MM.1S (cell line): ENCODE data around the gene KRTAP10-3.

Experiments
- DNase-seq: peaks from one replicate; pipeline ENCODE4 v3.0.0-alpha.2; 2015
- H2AFZ ChIP-seq: fragments of 300-600 bp; sonication (generic); 2 replicates; pipeline ENCODE4 v1.6.0; 2016; ENCODE audit warnings: antibody characterized with exemption, low read length
- H3F3A ChIP-seq: fragments of 300-600 bp; sonication (generic); 2 replicates; pipeline ENCODE4 v1.6.1; 2016; ENCODE audit warnings: mild to moderate bottlenecking, antibody characterized with exemption, low read length, moderate library complexity, mixed read lengths; ENCODE audit not compliant: insufficient read depth
- H3K27ac ChIP-seq: fragments of 300-600 bp; sonication (generic); 2 replicates; pipeline ENCODE4 v1.5.1; 2016; ENCODE audit warnings: mild to moderate bottlenecking, low read length
- H3K27me3 ChIP-seq: fragments of 300-600 bp; sonication (generic); replicated peaks from 2 replicates; pipeline ENCODE4 v1.6.0; 2016; ENCODE audit warnings: low read length; ENCODE audit not compliant: insufficient read depth
- H3K36me3 ChIP-seq: fragments of 300-600 bp; sonication (generic); replicated peaks from 2 replicates; pipeline ENCODE4 v1.6.1; 2016; ENCODE audit warnings: mild to moderate bottlenecking, low read length, mixed read lengths; ENCODE audit not compliant: insufficient read depth
- H3K4me1 ChIP-seq: fragments of 300-600 bp; sonication (generic); 2 replicates; pipeline ENCODE4 v1.6.1; 2016; ENCODE audit warnings: low read length, mixed read lengths
- H3K4me2 ChIP-seq: fragments of 300-600 bp; sonication (generic); 2 replicates; pipeline ENCODE4 v1.6.0; 2016; ENCODE audit warnings: low read depth, low read length
- H3K4me3 ChIP-seq: fragments of 300-600 bp; sonication (generic); 2 replicates; pipeline ENCODE4 v1.5.1; 2016; ENCODE audit warnings: low read length, mixed read lengths
- H3K79me2 ChIP-seq: fragments of 300-600 bp; sonication (generic); 2 replicates; pipeline ENCODE4 v1.6.1; 2016; ENCODE audit warnings: mixed run types, low read length, mixed read lengths
- H3K9ac ChIP-seq: fragments of 300-600 bp; sonication (generic); 2 replicates; pipeline ENCODE4 v1.6.1; 2016; ENCODE audit warnings: low read length, mixed read lengths
- H3K9me2 ChIP-seq: fragments of 300-600 bp; sonication (generic); replicated peaks from 2 replicates; pipeline ENCODE4 v1.6.1; 2016; ENCODE audit warnings: mild to moderate bottlenecking, low read length, mixed read lengths; ENCODE audit not compliant: insufficient read depth
- H3K9me3 ChIP-seq: fragments of 300-600 bp; sonication (generic); replicated peaks from 2 replicates; pipeline ENCODE4 v1.6.1; 2016; ENCODE audit warnings: mild to moderate bottlenecking, low read length, mixed read lengths; ENCODE audit not compliant: insufficient read depth
- H4K20me1 ChIP-seq: fragments of 300-600 bp; sonication (generic); 2 replicates; pipeline ENCODE4 v1.6.1; 2016; ENCODE audit warnings: mild to moderate bottlenecking, low read length, moderate library complexity, mixed read lengths; ENCODE audit not compliant: insufficient read depth
- EZH2 ChIP-seq: fragments of 300-600 bp; sonication (generic); optimal IDR thresholded peaks from 2 replicates; pipeline ENCODE3; 2017; ENCODE audit warnings: low read depth, mild to moderate bottlenecking, antibody characterized with exemption, low read length, mixed read lengths
- EZH2phosphoT487 ChIP-seq: fragments of 300-600 bp; sonication (generic); IDR thresholded peaks from 2 replicates; pipeline ENCODE4 v1.6.1; 2018; ENCODE audit warnings: antibody characterized with exemption, low read length
- TF ChIP-seq, protein P1 (sequence below): fragments of 300-600 bp; sonication (generic); IDR thresholded peaks from 2 replicates; pipeline ENCODE4 v1.5.1; 2016; ENCODE audit warnings: antibody characterized with exemption, low read length, mixed read lengths

Gene KRTAP10-3

DNA sequence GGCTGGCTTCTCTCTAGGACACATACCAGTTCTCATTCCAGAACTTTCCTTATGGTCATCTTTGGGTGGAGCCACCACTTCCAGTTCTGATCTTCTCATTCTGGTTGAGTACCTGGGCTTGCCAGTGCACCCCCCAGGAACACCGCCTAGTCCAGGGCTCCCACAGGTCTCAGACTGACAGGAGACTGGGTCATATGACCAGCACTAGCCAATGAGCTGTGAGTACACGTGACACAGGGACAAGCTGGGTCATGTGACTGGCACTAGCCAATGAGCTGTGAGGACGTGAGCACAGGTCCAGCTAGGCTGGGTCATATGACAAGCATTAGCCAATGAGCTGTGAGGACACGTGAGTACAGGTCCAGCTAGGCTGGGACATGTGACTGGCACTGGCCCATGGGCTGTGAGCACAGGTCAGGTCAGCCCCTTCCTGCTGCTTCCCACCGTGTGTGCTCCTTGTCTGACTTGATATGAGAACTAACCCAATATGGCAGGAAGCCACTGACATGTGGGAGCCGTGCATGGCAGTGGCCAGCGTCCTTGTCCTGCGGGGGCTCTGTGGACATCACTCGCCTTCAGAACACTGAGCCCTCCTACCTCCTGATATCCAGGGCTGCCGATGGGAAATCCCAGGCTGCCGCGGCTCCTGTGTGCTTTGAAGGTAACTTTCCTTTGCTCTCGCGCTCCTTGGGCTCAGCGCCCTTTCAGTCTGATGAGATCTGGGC, 41.3 kb downstream of the KRTAP10-3 start:
- Histone ChIP-seq H4K20me1 (no peaks in the 10 kb centered on the region), H3K4me2 (peak overlapping the region; percentile 16), H3K4me1 (no peaks in the 10 kb centered on the region), H3K27me3 (peaks cover 98% of the 10 kb centered on the region), H3F3A (no peaks in the 10 kb centered on the region), H2AFZ (peak overlapping the region; percentile 32; the same call in 1 of the 2 replicates), H3K36me3 (no peaks in the 10 kb centered on the region), H3K9me2 (no peaks in the 10 kb centered on the region), H3K79me2 (no peaks in the 10 kb centered on the region), H3K9ac (no peak overlapping the region), H3K9me3 (no peaks in the 10 kb centered on the region), H3K27ac (no peak overlapping the region), H3K4me3 (no peak overlapping the region)
- no peak for TF ChIP-seq EZH2phosphoT487
- TF ChIP-seq, protein P1, sequence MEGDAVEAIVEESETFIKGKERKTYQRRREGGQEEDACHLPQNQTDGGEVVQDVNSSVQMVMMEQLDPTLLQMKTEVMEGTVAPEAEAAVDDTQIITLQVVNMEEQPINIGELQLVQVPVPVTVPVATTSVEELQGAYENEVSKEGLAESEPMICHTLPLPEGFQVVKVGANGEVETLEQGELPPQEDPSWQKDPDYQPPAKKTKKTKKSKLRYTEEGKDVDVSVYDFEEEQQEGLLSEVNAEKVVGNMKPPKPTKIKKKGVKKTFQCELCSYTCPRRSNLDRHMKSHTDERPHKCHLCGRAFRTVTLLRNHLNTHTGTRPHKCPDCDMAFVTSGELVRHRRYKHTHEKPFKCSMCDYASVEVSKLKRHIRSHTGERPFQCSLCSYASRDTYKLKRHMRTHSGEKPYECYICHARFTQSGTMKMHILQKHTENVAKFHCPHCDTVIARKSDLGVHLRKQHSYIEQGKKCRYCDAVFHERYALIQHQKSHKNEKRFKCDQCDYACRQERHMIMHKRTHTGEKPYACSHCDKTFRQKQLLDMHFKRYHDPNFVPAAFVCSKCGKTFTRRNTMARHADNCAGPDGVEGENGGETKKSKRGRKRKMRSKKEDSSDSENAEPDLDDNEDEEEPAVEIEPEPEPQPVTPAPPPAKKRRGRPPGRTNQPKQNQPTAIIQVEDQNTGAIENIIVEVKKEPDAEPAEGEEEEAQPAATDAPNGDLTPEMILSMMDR: no peak
- no peak for TF ChIP-seq EZH2
- DNase-seq: peak; percentile 74

DNA sequence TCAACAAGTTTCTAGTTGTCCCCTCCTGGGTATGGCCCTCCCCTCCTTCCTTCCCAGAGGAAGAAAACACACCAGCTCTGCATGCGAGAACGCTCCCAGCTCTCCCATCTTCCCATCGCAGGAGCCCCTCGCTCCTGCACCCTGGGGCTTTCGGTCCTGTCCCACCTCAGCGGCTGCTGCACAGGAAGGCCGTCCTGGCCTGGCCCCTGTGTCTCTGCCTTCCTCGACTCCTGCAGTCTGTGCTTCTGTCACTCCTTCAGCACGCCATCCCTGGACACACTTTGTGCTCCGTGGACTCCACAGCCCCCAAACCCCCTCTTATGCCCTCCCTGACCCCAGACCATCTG, 41.8 kb downstream of the KRTAP10-3 start:
- Histone ChIP-seq H3K9ac (no peak overlapping the region), H4K20me1 (no peaks in the 10 kb centered on the region), H3K36me3 (no peaks in the 10 kb centered on the region), H3K9me2 (no peaks in the 10 kb centered on the region), H3K4me1 (no peaks in the 10 kb centered on the region), H3K4me2 (peak overlapping the region; percentile 16; the same call in 1 of the 2 replicates), H3K27ac (no peak overlapping the region), H3F3A (no peaks in the 10 kb centered on the region), H3K27me3 (peaks cover 96% of the 10 kb centered on the region), H2AFZ (no peak overlapping the region), H3K9me3 (no peaks in the 10 kb centered on the region), H3K4me3 (no peak overlapping the region), H3K79me2 (no peaks in the 10 kb centered on the region)
- DNase-seq: no peak
- TF ChIP-seq, protein P1: no peak
- TF ChIP-seq EZH2phosphoT487: no peak
- no peak for TF ChIP-seq EZH2

DNA sequence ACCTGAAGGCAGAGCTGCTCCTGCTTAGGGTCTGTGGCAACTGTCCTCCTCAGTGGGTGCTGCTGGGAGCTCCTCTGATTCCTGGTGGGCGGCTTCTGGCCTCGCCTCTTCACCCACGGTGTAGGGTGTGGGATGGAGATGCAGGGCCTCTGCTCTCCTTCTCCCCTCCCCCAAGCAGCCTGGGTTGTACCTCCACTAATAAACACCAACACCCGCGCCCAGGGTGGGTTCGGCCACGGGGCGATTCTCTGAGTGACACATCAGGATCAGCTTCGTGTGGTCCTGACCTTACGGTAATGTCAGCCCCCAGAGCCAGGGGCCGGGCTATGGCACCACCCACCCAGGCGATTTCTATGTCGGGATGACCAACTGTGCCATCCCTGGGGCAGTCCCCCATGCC, 42.3 kb downstream of the KRTAP10-3 start:
- no peak overlapping the region for H2AFZ ChIP-seq
- no peaks in the 10 kb centered on the region for H4K20me1 ChIP-seq
- H3F3A ChIP-seq: no peaks in the 10 kb centered on the region
- no peak for DNase-seq
- H3K4me1 ChIP-seq: no peaks in the 10 kb centered on the region
- no peaks in the 10 kb centered on the region for H3K9me2 ChIP-seq
- no peak overlapping the region for H3K27ac ChIP-seq
- TF ChIP-seq EZH2 (no peak), EZH2phosphoT487 (no peak)
- TF ChIP-seq, protein P1: no peak
- H3K27me3 ChIP-seq: peaks cover 96% of the 10 kb centered on the region
- H3K36me3 ChIP-seq: no peaks in the 10 kb centered on the region
- H3K9me3 ChIP-seq: no peaks in the 10 kb centered on the region
- no peak overlapping the region for H3K4me3 ChIP-seq
- no peaks in the 10 kb centered on the region for H3K79me2 ChIP-seq
- no peak overlapping the region for H3K4me2 ChIP-seq
- no peak overlapping the region for H3K9ac ChIP-seq
